Breast epithelium (tissue), 3 donors: ENCODE results near the gene TMEM229A.

ENCODE experiments used
- CTCF ChIP-seq, 3 donors: fragments of 450-650 bp; IDR thresholded peaks; one replicate each; pipeline ENCODE4 v1.5.1; 2016 to 2017; ENCODE audit warnings: antibody characterized with exemption in 3 of 3, mild to moderate bottlenecking in 3 of 3, moderate library complexity in 3 of 3
- POLR2A ChIP-seq: fragments of 450-650 bp; IDR thresholded peaks from one replicate; pipeline ENCODE4 v1.6.1; 2016; ENCODE audit warnings: antibody characterized with exemption, mild to moderate bottlenecking, moderate library complexity
- POLR2AphosphoS5 ChIP-seq, 3 donors: sonication (generic); formaldehyde crosslinking; IDR thresholded peaks; one replicate each; pipeline ENCODE4 v1.6.1; 2017; ENCODE audit warnings: antibody characterized with exemption in 3 of 3

- no peak for TF ChIP-seq CTCF (IDR thresholded peaks at IDR 0.05)
- no peak for TF ChIP-seq POLR2AphosphoS5 (IDR thresholded peaks at IDR 0.05)
- no peak for TF ChIP-seq POLR2A
Measured at GRCh38 chr7:124057872-124058271, 25.0 kb upstream of the TMEM229A start.
